ENCODE data around the gene TTR. TPM values are rescaled to one million over a fixed set of nuclear protein-coding genes. Genes with fewer than 3 reads are reported as not detected.

Gene TTR
- polyA plus RNA-seq, 4 donors, result 0.25 to 0.76 (median 0.33) TPM

DNA sequence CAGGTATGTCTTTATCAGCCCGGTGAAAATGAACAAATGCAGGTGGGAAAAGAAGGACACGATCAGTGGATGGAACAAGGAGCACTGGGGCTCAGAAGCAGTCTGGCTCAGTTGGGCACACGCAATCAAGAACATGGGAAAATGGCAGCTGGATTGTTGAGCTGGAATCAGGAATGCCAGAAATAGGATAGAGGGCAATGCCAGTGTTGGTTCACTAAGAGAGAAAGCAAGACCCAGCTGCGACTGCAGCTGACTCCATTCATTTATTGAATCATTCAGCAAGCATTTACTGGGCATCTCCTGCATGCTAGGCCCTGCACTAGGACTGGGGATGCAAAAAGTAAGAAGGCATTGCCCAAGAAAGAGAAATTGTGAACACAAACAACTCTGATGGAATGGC is 13.6 kb upstream of the TTR start:
- DNase-seq (ENCODE audit: low read depth in 4 of 4, low spot score in 3 of 4), result no peak

DNA sequence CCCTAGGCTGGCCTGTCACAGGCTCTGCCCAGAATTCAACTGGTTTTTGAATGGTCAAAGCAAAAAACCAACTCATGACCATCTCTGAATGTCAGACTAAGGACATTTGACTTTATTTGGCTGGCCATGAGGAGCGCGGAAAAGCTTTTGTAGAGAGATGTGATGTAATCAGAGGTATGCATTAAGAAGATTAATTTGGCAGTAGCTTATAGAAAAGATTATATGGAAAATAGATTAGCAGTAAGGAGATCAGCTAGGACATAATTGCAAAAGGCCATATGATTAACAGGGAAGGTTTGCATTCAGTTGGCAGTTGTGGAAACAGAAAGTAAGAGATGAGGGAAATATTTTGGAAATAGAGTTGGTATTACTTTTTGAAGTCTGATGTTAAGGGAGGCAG is 12.3 kb upstream of the TTR start:
- DNase-seq (ENCODE audit: low read depth in 4 of 4, low spot score in 3 of 4), result no peak

DNA sequence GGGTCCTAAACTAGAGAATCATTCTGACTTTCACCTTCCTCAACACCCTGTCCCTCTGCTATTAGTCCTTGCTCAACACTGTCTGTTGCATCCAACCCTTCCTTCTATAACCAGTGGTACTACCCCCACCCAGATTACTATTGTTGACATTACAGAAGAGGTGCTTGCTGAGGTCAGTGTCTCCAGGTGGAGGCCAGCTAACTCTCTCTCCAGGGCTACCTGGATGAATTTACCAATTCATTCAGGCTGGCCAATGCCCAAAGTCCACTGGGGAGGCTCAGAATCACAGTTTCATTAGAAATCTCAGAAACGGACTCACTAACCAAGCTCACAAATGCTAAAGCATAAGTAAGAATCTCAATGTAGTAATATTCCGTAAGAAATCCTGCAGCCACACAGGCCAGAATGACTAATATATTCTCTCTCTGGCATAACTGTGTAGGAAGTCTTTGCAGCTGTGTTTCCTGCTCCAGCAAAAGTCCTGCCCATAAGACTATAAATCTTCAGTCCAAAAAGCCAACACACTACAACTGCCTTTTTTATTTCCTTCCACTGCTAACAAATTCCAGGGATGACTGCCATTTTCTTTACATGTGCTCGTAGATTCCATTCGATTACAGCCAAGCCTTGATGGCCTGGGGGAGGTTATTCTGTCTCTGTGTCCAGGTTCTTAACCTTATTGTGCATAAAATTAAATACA is 10.0 kb upstream of the TTR start:
- DNase-seq (ENCODE audit: low read depth in 4 of 4, low spot score in 3 of 4), result no peak

DNA sequence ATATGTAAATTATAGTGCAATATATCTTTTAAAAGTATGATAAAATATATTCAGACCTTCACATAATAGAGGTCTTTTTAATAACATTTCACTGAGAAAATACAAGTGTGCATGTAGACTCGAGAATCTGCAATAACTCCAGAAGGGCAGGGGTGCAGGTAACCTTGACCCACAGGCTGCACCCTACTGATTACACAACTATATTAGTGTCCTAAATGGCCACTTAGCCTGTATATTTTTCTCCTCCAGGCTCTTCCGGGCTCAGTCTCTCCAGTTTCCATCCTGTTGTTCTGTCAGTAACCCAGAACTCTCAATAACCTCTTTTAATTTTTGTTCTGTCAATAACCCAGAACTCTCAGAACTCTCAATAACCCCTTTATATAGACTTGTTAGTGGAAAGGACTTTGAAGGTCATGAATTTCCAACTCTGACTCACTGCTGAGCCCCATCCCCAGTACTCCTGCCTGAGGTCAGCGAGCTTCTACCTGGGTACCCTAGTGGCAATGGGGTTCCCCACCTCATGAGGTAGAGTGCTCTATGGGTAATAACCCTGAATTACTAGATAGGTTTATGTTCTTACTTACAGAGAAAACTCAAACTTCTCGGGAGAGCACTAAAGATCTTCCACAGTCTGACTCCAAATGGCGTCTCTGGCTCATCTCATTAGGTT is 8.4 kb upstream of the TTR start:
- DNase-seq (ENCODE audit: low read depth in 4 of 4, low spot score in 3 of 4), result no peak

DNA sequence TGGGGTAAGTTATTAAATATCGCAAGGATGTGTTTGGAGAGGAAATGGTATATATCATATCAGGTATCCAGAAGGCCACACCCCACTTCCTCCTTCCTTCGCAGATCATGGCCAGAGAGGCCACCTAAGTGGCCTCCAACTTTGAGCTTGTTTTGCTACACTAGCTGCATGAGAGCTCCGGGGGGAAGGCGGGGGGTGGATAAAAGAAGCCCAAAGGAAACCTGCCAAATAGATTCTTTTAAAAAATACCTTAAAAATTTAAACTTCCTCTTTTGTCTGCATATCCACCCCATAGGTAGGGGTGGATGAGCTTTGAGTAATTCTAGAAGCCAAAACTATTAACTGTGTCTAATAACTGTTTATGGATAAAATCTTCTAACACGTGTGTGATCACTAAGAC is 5.7 kb upstream of the TTR start:
- DNase-seq (ENCODE audit: low read depth in 4 of 4, low spot score in 3 of 4), result no peak

DNA sequence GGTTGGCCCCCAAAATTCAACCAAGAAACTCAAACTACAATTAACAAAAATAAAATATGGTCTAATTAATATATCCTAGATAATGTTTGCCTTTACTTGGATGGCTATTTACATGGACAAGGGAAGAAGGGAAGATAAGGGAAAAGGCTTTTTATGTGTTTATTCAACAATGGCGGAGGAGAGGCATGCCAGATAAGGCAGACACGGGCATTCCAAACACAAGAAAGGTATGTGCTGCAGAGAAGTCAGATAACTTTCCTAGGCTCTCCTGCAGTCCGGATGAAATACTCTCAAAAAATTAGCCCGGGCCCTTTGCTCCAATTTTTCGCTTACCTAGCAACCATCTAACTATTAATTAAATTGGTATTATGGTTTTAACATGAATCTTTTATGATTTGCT is 5.1 kb upstream of the TTR start:
- no peak for DNase-seq (ENCODE audit: low read depth in 4 of 4, low spot score in 3 of 4)

DNA sequence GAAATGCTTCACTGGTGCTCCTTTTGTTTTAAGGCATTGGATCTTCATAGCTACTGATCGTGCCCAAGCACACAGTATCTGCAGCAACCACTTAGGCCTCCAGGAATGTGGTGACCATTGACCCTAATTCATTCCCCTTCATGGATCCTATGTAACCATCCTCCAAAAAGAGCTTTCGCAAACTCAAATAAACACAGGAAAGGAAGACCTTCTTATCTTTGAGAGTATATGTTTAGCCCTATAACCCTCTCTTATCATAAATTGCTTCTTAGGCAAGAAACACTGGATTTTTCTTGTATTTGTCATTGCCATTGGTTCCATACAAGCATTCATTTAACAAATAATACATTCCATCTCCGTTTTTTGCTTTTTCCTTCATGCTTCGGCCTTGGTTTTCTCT is 4.1 kb upstream of the TTR start:
- no peak for DNase-seq (ENCODE audit: low read depth in 4 of 4, low spot score in 3 of 4)

DNA sequence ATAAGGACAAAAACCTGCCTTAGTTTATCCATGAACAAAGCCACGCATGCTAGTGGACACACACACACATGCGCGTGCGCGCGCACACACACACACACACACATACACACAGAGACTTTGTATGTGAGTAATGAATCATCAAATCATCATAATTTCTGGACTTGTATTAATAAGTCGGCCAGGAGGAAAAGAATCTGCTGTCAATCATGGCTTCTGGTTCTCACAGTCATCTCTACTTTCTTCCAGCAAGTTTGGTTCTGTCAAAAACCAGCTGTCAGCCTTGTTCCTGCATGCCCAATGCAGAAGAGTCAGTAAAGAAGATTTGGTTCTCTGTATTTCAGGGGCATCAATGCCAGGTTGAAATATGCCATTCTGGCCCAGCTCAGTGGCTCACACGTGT is 1.1 kb upstream of the TTR start:
- DNase-seq (ENCODE audit: low read depth in 4 of 4, low spot score in 3 of 4), result no peak

DNA sequence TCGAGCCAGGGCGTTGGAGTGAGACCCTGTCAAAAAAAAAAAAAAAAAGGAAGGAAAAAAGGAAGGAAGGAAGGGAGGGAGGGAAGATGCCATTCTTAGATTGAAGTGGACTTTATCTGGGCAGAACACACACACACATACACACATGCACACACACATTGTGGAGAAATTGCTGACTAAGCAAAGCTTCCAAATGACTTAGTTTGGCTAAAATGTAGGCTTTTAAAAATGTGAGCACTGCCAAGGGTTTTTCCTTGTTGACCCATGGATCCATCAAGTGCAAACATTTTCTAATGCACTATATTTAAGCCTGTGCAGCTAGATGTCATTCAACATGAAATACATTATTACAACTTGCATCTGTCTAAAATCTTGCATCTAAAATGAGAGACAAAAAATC is 564 bp upstream of the TTR start:
- no peak for DNase-seq (ENCODE audit: low read depth in 4 of 4, low spot score in 3 of 4)

DNA sequence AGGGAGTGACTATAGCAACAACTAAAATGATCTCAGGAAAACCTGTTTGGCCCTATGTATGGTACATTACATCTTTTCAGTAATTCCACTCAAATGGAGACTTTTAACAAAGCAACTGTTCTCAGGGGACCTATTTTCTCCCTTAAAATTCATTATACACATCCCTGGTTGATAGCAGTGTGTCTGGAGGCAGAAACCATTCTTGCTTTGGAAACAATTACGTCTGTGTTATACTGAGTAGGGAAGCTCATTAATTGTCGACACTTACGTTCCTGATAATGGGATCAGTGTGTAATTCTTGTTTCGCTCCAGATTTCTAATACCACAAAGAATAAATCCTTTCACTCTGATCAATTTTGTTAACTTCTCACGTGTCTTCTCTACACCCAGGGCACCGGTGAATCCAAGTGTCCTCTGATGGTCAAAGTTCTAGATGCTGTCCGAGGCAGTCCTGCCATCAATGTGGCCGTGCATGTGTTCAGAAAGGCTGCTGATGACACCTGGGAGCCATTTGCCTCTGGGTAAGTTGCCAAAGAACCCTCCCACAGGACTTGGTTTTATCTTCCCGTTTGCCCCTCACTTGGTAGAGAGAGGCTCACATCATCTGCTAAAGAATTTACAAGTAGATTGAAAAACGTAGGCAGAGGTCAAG is 955 bp downstream of the TTR start:
- no peak for DNase-seq (ENCODE audit: low read depth in 4 of 4, low spot score in 3 of 4)

DNA sequence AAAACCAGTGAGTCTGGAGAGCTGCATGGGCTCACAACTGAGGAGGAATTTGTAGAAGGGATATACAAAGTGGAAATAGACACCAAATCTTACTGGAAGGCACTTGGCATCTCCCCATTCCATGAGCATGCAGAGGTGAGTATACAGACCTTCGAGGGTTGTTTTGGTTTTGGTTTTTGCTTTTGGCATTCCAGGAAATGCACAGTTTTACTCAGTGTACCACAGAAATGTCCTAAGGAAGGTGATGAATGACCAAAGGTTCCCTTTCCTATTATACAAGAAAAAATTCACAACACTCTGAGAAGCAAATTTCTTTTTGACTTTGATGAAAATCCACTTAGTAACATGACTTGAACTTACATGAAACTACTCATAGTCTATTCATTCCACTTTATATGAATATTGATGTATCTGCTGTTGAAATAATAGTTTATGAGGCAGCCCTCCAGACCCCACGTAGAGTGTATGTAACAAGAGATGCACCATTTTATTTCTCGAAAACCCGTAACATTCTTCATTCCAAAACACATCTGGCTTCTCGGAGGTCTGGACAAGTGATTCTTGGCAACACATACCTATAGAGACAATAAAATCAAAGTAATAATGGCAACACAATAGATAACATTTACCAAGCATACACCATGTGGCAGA is 3.6 kb downstream of the TTR start:
- DNase-seq (ENCODE audit: low read depth in 4 of 4, low spot score in 3 of 4), result no peak

DNA sequence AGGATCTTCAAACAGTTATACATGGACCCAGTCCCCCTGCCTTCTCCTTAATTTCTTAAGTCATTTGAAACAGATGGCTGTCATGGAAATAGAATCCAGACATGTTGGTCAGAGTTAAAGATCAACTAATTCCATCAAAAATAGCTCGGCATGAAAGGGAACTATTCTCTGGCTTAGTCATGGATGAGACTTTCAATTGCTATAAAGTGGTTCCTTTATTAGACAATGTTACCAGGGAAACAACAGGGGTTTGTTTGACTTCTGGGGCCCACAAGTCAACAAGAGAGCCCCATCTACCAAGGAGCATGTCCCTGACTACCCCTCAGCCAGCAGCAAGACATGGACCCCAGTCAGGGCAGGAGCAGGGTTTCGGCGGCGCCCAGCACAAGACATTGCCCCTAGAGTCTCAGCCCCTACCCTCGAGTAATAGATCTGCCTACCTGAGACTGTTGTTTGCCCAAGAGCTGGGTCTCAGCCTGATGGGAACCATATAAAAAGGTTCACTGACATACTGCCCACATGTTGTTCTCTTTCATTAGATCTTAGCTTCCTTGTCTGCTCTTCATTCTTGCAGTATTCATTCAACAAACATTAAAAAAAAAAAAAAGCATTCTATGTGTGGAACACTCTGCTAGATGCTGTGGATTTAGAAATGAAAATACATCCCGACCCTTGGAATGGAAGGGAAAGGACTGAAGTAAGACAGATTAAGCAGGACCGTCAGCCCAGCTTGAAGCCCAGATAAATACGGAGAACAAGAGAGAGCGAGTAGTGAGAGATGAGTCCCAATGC is 4.6 kb downstream of the TTR start:
- DNase-seq (ENCODE audit: low read depth in 4 of 4, low spot score in 3 of 4), result no peak

DNA sequence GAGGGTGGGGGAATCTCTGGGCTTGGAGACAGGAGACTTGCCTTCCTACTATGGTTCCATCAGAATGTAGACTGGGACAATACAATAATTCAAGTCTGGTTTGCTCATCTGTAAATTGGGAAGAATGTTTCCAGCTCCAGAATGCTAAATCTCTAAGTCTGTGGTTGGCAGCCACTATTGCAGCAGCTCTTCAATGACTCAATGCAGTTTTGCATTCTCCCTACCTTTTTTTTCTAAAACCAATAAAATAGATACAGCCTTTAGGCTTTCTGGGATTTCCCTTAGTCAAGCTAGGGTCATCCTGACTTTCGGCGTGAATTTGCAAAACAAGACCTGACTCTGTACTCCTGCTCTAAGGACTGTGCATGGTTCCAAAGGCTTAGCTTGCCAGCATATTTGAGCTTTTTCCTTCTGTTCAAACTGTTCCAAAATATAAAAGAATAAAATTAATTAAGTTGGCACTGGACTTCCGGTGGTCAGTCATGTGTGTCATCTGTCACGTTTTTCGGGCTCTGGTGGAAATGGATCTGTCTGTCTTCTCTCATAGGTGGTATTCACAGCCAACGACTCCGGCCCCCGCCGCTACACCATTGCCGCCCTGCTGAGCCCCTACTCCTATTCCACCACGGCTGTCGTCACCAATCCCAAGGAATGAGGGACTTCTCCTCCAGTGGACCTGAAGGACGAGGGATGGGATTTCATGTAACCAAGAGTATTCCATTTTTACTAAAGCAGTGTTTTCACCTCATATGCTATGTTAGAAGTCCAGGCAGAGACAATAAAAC is 6.5 kb downstream of the TTR start:
- DNase-seq (ENCODE audit: low read depth in 4 of 4, low spot score in 3 of 4), result no peak

DNA sequence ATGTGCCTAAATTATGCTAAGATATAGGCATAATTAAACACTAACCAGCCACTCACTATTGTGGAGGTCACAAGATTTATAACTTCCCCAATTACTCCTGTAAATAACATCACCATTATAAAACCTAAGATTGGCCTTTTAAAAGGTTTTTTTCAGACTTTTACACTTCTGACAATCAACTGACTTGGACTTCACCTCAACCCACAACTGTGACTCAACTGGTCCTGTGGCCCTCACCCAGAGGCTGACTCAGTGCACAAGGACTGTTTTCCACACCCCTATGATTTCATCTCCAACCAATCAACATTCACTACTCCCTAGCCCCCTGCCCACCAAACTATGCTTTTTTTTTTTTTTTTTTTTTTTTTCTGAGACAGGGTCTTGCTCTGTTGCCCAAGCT is 11.6 kb downstream of the TTR start:
- DNase-seq (ENCODE audit: low read depth in 4 of 4, low spot score in 3 of 4), result no peak

DNA sequence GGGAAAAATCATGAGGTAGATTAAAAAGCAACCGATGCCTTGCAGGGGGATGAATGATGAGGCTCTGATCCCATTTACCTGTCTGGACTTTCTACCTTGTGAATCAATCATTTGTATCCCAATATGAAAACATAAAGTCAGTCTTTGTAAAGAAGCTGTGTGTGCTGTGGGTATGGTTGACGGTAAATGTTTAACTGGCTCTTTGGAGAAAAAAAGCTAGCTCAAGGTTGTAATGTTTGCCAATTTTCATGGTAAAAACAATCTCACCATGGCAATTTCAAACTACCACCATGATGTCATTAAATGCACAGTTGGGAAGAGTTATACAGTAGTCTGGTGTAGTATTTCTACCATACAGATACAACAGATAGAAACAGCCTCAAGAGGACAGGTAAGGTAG is 14.6 kb downstream of the TTR start:
- no peak for DNase-seq (ENCODE audit: low read depth in 4 of 4, low spot score in 3 of 4)

DNA sequence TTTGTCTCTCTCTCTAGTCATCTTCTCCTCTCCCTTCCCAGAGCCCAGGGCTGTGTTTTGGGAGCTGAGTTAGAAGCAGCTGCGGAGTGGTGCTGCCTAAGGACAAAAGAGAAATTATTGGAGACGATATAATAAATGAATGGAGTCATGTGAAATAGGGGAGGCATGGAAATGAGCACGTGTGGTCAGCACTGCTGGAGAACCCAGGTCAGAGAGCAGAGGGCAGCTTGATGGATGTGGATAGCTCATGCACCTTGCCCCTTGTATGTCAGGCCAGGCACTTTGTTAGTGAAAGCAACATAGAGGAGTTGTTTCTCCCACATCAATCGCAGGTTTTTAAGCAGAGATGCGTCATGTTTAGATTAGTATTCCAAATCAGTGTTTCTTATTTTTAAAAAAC is 15.7 kb downstream of the TTR start:
- DNase-seq (ENCODE audit: low read depth in 4 of 4, low spot score in 3 of 4), result no peak

DNA sequence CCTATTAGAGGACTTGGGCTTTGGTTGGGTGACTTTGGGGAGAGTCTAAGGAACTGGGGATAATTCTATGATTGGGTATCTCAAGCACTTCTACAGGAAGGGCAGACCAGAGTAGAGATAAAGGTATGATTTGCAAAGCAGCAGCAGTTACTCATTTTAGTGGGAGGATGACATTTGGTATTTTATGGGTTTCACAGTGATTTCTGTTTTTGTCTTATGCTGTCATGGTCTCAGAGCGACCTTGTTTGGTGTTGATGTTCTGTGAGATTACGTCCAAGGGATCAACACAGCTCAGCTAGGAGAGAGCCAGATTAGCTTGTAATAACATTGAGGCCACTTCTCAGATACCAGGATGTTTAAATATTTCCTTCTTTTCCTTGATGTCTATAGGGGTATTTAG is 18.2 kb downstream of the TTR start:
- no peak for DNase-seq (ENCODE audit: low read depth in 4 of 4, low spot score in 3 of 4)

DNA sequence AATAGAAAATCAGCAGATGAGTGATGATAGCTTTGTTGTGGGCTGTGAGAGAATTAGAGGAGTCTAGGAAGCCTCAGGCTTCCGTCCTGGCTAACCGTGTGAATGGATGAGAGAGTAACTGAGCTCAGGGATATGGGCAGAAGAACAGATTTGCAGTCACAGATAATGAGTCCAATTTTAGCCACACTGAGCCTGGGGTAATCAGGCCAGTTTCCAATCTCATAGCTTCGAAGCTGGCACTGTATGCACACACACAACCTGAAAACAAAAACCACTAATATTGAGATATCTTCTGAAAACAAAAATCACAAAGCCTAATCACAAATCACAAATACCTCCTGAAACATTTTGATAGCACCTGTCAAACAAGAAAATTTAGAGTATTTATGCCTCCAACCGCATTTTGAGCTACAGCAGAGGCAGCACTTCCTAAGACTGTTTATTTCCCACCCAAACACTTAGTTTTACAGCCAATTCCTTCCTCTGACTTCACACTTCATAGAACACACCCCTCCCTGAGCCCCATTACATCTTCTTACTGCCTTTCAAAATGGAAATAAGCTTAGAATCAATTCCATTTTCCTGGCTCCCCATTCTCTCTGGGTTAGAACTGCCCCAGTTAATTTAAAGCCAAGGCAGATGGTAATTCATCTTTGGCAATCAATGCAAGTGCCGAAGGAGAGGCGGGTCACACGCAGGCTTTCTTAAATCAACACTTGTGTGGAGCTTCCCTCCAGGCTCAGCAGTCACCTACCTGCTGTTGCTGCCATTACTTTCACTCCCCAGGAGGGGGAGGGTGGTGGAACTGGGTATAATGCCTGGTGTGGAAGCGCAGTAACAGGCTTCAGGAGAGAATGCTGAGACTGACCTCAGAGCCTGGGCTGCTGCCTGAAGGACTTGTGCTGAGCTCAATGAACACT is 18.9 kb downstream of the TTR start:
- peak in 3 of 4 donors; percentile 13 to 18 (median 14) for DNase-seq (ENCODE audit: low read depth in 4 of 4, low spot score in 3 of 4)

DNA sequence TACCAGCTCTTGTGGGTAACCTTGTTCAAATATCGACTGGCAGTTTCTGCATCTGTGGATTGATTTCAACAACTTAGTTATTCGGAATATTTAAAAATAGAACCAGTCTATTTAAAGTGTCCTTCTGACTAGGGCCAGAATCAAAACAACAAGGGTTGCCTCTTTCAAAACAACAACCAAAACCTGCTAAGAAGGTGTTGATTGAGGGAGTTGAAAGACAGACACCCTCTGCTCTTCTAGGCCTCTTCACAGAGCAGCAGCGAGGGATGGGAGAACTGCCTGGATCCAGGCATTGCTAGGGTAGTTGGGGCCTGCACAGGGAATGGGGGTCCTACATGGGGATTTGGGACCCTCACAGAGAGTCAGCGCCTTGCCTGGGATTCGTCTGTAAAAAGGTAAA is 19.8 kb downstream of the TTR start:
- DNase-seq (ENCODE audit: low read depth in 4 of 4, low spot score in 3 of 4), result no peak

All from right renal pelvis (tissue), 4 donors.